Measurements from ENCODE around the gene IL10RA. TPM values are rescaled to one million over a fixed set of nuclear protein-coding genes. Genes with fewer than 3 reads are reported as not detected.

The IL10RA gene
- total RNA-seq, 5 donors from 2014 or later (not counting 1 experiment from before 2014, with no cell fraction given), result 195 to 450 (median 375) TPM

DNA sequence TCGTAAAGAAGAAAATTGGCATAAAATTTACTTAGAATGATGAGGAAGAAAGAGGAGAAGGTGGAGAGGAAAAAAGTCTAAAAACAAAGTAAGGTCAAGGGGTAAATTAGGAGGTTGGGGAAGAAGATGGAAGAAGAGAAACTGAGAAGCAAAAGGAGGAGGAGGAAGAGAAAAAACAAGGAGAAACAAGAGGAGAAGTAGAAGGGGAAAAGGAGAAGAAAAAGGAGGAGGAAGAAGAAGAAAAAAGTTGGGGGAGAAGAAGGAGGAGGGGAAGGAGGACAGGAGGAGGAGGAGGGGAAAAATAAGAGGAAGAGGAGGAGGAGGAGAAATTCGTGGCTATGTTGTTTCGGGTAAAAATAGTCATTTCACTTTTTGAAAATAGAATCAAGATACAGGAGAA lies 42.4 kb downstream of the IL10RA start:
- whole genome bisulfite sequencing (ENCODE audit: insufficient coverage), result 75% methylated on average over 2 of the region's 3 CpGs
- ChIA-PET POLR2A (no interaction called here), CTCF (no interaction called here)
- H3K4me1 Mint-ChIP-seq, result peaks cover 17 to 42% (median 27%) of the 10 kb centered on the region in 3 donors
- H3K27ac Mint-ChIP-seq, result no peak overlapping the region
- H3K36me3 ChIP-seq (ENCODE audit: control insufficient read depth in 2 of 2, extremely low read depth in 1 of 2, insufficient read depth in 1 of 2, low read length in 1 of 2), result no peaks in the 10 kb centered on the region
- ATAC-seq (replicated peaks in 1 of 4) (no peak), DNase-seq (no peak)
- no peaks in the 10 kb centered on the region for H3K27me3 ChIP-seq (replicated peaks in 1 of 2; ENCODE audit: control insufficient read depth in 2 of 2, extremely low read depth in 1 of 2, insufficient read depth in 2 of 2, low read length in 1 of 2)
- H3K9me3 Mint-ChIP-seq, result no peaks in the 10 kb centered on the region
- no peak overlapping the region for H3K4me3 ChIP-seq (ENCODE audit: control insufficient read depth in 1 of 2, extremely low read depth in 1 of 2, low read length in 1 of 2)
- H3K4me1 ChIP-seq (ENCODE audit: control insufficient read depth in 1 of 2, extremely low read depth in 1 of 2, insufficient read depth in 2 of 2, low read length in 2 of 2), result peaks cover 0 to 3% of the 10 kb centered on the region in 2 experiments
- no peaks in the 10 kb centered on the region for H3K9me3 ChIP-seq
- no peak overlapping the region for H3K4me3 Mint-ChIP-seq
- no peaks in the 10 kb centered on the region for H3K36me3 Mint-ChIP-seq
- no peak overlapping the region for H3K27ac ChIP-seq (ENCODE audit: low read length)
- no peaks in the 10 kb centered on the region for H3K27me3 Mint-ChIP-seq

DNA sequence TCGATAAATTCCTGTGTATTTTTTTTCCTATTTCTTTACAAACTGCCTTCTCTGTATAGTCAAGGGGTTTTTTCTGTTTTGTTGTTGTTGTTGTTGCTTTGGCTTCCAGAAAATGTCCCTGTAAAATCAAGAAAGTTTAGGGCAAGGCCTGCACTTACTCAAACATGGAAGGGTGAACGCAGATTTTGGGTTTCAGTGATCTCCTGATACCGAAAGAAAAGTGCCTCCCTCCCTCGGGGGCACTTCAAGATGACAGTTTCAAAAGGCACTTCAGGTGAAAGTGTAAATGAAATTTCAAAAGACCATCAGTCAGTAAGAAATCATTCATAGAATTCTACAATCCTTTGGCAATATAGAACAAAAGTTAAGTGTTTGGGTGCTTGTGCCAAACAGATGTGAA lies 47.2 kb downstream of the IL10RA start:
- no peaks in the 10 kb centered on the region for H3K27me3 ChIP-seq (replicated peaks in 1 of 2; ENCODE audit: control insufficient read depth in 2 of 2, extremely low read depth in 1 of 2, insufficient read depth in 2 of 2, low read length in 1 of 2)
- peaks cover 0 to 6% of the 10 kb centered on the region in 2 experiments for H3K4me1 ChIP-seq (ENCODE audit: control insufficient read depth in 1 of 2, extremely low read depth in 1 of 2, insufficient read depth in 2 of 2, low read length in 2 of 2)
- no peak overlapping the region for H3K27ac ChIP-seq (ENCODE audit: low read length)
- no peak overlapping the region for H3K4me3 Mint-ChIP-seq
- ATAC-seq (replicated peaks in 1 of 4) (no peak), DNase-seq (no peak)
- ChIA-PET POLR2A (interaction anchor here in 1 of 2 donors (0.7 kb wide), 1 partner anchor 402 kb away, joined by 5 read pairs; no protein-coding TSS in a partner anchor), CTCF (no interaction called here)
- no peaks in the 10 kb centered on the region for H3K27me3 Mint-ChIP-seq
- WGBS (ENCODE audit: insufficient coverage), result no CpG with 5 or more reads among the region's 4 CpGs
- no peaks in the 10 kb centered on the region for H3K9me3 ChIP-seq
- peaks cover 15 to 44% (median 23%) of the 10 kb centered on the region in 3 donors for H3K4me1 Mint-ChIP-seq
- no peaks in the 10 kb centered on the region for H3K36me3 Mint-ChIP-seq
- H3K4me3 ChIP-seq (ENCODE audit: control insufficient read depth in 1 of 2, extremely low read depth in 1 of 2, low read length in 1 of 2), result no peak overlapping the region
- peak overlapping the region; percentile 39 to 59 for H3K27ac Mint-ChIP-seq
- no peaks in the 10 kb centered on the region for H3K36me3 ChIP-seq (ENCODE audit: control insufficient read depth in 2 of 2, extremely low read depth in 1 of 2, insufficient read depth in 1 of 2, low read length in 1 of 2)
- no peaks in the 10 kb centered on the region for H3K9me3 Mint-ChIP-seq

DNA sequence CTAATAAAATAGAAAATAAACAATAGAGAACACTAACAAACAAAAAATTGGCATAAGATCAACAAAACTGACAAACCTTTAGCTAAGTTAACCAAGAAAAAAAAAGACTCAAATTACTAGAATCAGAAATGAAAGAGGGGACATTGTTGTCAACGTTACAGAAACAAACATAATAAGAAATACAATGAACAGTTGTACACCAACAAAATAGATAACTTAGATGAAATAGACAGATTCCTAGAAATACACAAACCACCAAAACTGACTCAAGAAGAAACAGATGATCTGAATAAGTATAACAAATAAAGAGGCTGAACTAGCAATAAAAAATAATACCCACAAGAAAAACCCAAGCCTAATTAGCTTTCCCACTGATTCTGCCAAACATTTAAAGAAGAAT lies 55.9 kb downstream of the IL10RA start:
- ATAC-seq (replicated peaks in 1 of 4) (no peak), DNase-seq (no peak)
- WGBS (ENCODE audit: insufficient coverage), result no CpG with 5 or more reads among the region's 1 CpG
- Mint-ChIP-seq H3K9me3 (no peaks in the 10 kb centered on the region), H3K36me3 (peaks cover 5% of the 10 kb centered on the region), H3K4me1 (peaks cover 67 to 82% (median 72%) of the 10 kb centered on the region in 3 donors), H3K27ac (peak overlapping the region; percentile 87 to 88), H3K4me3 (peak overlapping the region in 2 of 3 donors; percentile 17 to 43), H3K27me3 (no peaks in the 10 kb centered on the region)
- POLR2A ChIA-PET, result interaction anchor here (0.6 kb wide), 4 partner anchors 11 to 56 kb away, joined by 3 to 5 read pairs (median 3); no protein-coding TSS in a partner anchor
- no peaks in the 10 kb centered on the region for H3K27me3 ChIP-seq (replicated peaks in 1 of 2; ENCODE audit: control insufficient read depth in 2 of 2, extremely low read depth in 1 of 2, insufficient read depth in 2 of 2, low read length in 1 of 2)
- H3K9me3 ChIP-seq, result no peaks in the 10 kb centered on the region
- no peaks in the 10 kb centered on the region for H3K36me3 ChIP-seq (ENCODE audit: control insufficient read depth in 2 of 2, extremely low read depth in 1 of 2, insufficient read depth in 1 of 2, low read length in 1 of 2)
- H3K27ac ChIP-seq (ENCODE audit: low read length), result peak overlapping the region; percentile 1
- no peak overlapping the region for H3K4me3 ChIP-seq (ENCODE audit: control insufficient read depth in 1 of 2, extremely low read depth in 1 of 2, low read length in 1 of 2)
- CTCF ChIA-PET, result interaction anchor here in 1 of 2 donors (0.6 to 1.7 kb wide), 4 partner anchors 9 to 238 kb away, joined by 3 to 8 read pairs (median 4); no protein-coding TSS in a partner anchor
- H3K4me1 ChIP-seq (ENCODE audit: control insufficient read depth in 1 of 2, extremely low read depth in 1 of 2, insufficient read depth in 2 of 2, low read length in 2 of 2), result peaks cover 31 to 34% of the 10 kb centered on the region in 2 experiments

DNA sequence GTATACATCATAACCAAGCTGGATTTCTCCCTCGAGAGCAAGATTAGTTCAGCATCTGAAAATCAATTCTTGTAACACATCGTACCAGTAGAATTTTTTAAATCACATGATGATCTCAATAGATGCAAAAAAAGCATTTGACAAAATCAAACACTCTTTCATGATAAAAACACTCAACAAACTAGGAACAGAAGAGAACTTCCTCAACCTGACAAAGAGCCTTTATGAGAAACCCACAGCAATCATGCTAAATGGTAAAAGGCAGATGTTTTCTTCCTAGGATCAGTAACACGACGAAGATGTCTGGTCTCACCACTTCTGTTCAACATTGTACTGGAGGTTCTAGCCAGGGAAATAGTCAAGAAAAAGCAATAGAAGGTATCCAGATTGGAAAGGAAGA lies 56.6 kb downstream of the IL10RA start:
- H3K9me3 Mint-ChIP-seq, result no peaks in the 10 kb centered on the region
- H3K4me1 Mint-ChIP-seq, result peaks cover 72 to 85% (median 78%) of the 10 kb centered on the region in 3 donors
- DNase-seq (peak in 1 of 35 experiments; percentile 23), ATAC-seq (replicated peaks in 1 of 4) (peak in 1 of 4 experiments; percentile 24)
- peak overlapping the region in 1 of 3 donors; percentile 43 for H3K4me3 Mint-ChIP-seq
- 73% methylated on average over 2 of the region's 4 CpGs for WGBS (ENCODE audit: insufficient coverage)
- H3K36me3 ChIP-seq (ENCODE audit: control insufficient read depth in 2 of 2, extremely low read depth in 1 of 2, insufficient read depth in 1 of 2, low read length in 1 of 2), result no peaks in the 10 kb centered on the region
- H3K36me3 Mint-ChIP-seq, result peaks cover 5% of the 10 kb centered on the region
- CTCF ChIA-PET, result no interaction called here
- no peaks in the 10 kb centered on the region for H3K9me3 ChIP-seq
- peak overlapping the region; percentile 87 to 88 for H3K27ac Mint-ChIP-seq
- peaks cover 33 to 40% of the 10 kb centered on the region in 2 experiments for H3K4me1 ChIP-seq (ENCODE audit: control insufficient read depth in 1 of 2, extremely low read depth in 1 of 2, insufficient read depth in 2 of 2, low read length in 2 of 2)
- POLR2A ChIA-PET, result no interaction called here
- H3K27me3 ChIP-seq (replicated peaks in 1 of 2; ENCODE audit: control insufficient read depth in 2 of 2, extremely low read depth in 1 of 2, insufficient read depth in 2 of 2, low read length in 1 of 2), result no peaks in the 10 kb centered on the region
- peak overlapping the region; percentile 1 for H3K27ac ChIP-seq (ENCODE audit: low read length)
- no peaks in the 10 kb centered on the region for H3K27me3 Mint-ChIP-seq
- H3K4me3 ChIP-seq (ENCODE audit: control insufficient read depth in 1 of 2, extremely low read depth in 1 of 2, low read length in 1 of 2), result no peak overlapping the region

DNA sequence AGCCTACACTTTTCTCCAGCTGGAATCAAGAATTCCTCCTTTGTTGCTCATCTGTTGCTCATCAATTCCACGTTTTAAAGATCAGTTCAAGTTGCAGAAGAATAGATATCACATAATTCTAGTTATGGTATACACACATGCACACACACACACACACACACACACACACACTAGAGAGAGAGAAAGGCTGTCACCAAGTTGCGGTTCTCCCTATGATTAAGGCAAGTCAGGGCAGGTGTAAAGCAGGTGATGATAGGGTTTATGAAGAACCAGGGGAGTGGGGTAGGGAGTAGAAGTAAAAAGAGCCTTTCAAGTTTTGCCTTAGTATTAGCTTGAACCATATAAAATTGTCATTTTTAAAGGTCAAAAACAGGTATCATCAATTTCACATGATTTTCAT lies 59.0 kb downstream of the IL10RA start:
- no CpG with 5 or more reads among the region's 2 CpGs for WGBS (ENCODE audit: insufficient coverage)
- Histone ChIP-seq H3K9me3 (no peaks in the 10 kb centered on the region), H3K27ac (ENCODE audit: low read length) (peak overlapping the region; percentile 89), H3K4me1 (ENCODE audit: control insufficient read depth in 1 of 2, extremely low read depth in 1 of 2, insufficient read depth in 2 of 2, low read length in 2 of 2) (peaks cover 38 to 64% of the 10 kb centered on the region in 2 experiments), H3K4me3 (ENCODE audit: control insufficient read depth in 1 of 2, extremely low read depth in 1 of 2, low read length in 1 of 2) (no peak overlapping the region), H3K36me3 (ENCODE audit: control insufficient read depth in 2 of 2, extremely low read depth in 1 of 2, insufficient read depth in 1 of 2, low read length in 1 of 2) (no peaks in the 10 kb centered on the region), H3K27me3 (replicated peaks in 1 of 2; ENCODE audit: control insufficient read depth in 2 of 2, extremely low read depth in 1 of 2, insufficient read depth in 2 of 2, low read length in 1 of 2) (no peaks in the 10 kb centered on the region)
- H3K27me3 Mint-ChIP-seq, result no peaks in the 10 kb centered on the region
- DNase-seq (peak in 1 of 35 experiments; percentile 24), ATAC-seq (replicated peaks in 1 of 4) (no peak)
- H3K9me3 Mint-ChIP-seq, result no peaks in the 10 kb centered on the region
- ChIA-PET CTCF (interaction anchor here in 1 of 2 donors (1.1 to 3.2 kb wide), 2 partner anchors 58 to 94 kb away, joined by 3 to 10 read pairs; partner anchors contain the start of gene IL10RA), POLR2A (interaction anchor here (0.7 kb wide), 4 partner anchors 9 to 361 kb away, joined by 5 to 9 read pairs (median 6); no protein-coding TSS in a partner anchor)
- H3K36me3 Mint-ChIP-seq, result no peaks in the 10 kb centered on the region
- H3K27ac Mint-ChIP-seq, result peak overlapping the region; percentile 87 to 92
- peak overlapping the region in 1 of 3 donors; percentile 63 for H3K4me3 Mint-ChIP-seq
- H3K4me1 Mint-ChIP-seq, result peaks cover 85 to 88% (median 87%) of the 10 kb centered on the region in 3 donors

DNA sequence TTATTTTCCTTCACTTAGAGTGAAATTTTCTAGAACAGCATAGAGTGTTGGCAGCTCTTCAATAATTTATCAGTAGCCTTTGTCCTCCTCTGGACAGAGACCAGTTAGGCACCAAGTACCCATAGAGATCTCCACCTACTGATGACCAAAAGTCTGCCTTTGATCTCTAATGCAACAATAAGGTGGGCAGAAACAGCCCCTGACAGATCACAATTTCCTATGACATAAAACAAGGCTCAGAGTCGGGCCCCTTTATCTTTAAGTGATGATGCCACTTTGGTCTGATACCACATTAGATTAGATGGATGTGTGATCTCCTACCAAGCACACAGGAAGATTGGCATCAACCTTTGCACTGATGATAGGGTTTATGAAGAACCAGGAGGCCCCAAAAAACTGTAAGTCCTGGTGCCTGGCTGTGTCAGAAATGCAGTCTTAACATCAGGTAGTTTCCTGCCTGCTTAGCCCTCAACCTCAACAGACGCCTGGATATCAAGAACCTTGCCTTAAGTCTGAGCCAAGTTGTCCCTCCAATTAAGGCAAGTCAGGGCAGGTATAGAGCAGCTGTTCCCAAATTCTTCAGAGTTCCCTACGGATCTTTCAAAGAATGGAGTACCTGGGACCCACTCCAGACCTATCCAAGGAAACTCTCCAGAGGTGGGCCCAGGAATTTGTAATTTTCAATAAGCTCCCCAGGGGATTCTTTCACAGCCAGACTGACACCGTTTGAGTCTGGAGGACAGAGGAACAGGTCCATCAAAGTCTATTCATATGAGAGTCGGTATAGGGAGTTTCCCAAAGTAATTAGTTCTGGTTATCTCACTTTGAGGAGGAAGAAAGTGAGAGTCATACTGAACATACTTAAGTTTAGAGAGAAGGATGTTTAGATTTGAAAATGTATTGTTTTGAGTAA lies 60.1 kb downstream of the IL10RA start:
- H3K4me3 Mint-ChIP-seq, result peak overlapping the region in 2 of 3 donors; percentile 23 to 63
- peaks cover 90 to 94% (median 93%) of the 10 kb centered on the region in 3 donors for H3K4me1 Mint-ChIP-seq
- no peaks in the 10 kb centered on the region for H3K36me3 Mint-ChIP-seq
- H3K27ac Mint-ChIP-seq, result peak overlapping the region; percentile 87 to 92
- POLR2A ChIA-PET, result interaction anchor here in 1 of 2 donors (0.6 kb wide), 2 partner anchors 389 to 865 kb away, joined by 3 to 10 read pairs; no protein-coding TSS in a partner anchor
- H3K27me3 Mint-ChIP-seq, result no peaks in the 10 kb centered on the region
- no peak overlapping the region for H3K4me3 ChIP-seq (ENCODE audit: control insufficient read depth in 1 of 2, extremely low read depth in 1 of 2, low read length in 1 of 2)
- H3K9me3 ChIP-seq, result no peaks in the 10 kb centered on the region
- H3K9me3 Mint-ChIP-seq, result no peaks in the 10 kb centered on the region
- H3K27me3 ChIP-seq (replicated peaks in 1 of 2; ENCODE audit: control insufficient read depth in 2 of 2, extremely low read depth in 1 of 2, insufficient read depth in 2 of 2, low read length in 1 of 2), result no peaks in the 10 kb centered on the region
- peaks cover 49 to 75% of the 10 kb centered on the region in 2 experiments for H3K4me1 ChIP-seq (ENCODE audit: control insufficient read depth in 1 of 2, extremely low read depth in 1 of 2, insufficient read depth in 2 of 2, low read length in 2 of 2)
- WGBS (ENCODE audit: insufficient coverage), result 9% methylated on average over 1 of the region's 5 CpGs
- ATAC-seq (replicated peaks in 1 of 4) (peak; percentile 70 to 92 (median 82)), DNase-seq (peak in 33 of 35 experiments; percentile 24 to 76 (median 52))
- peak overlapping the region; percentile 89 for H3K27ac ChIP-seq (ENCODE audit: low read length)
- H3K36me3 ChIP-seq (ENCODE audit: control insufficient read depth in 2 of 2, extremely low read depth in 1 of 2, insufficient read depth in 1 of 2, low read length in 1 of 2), result no peaks in the 10 kb centered on the region
- CTCF ChIA-PET, result interaction anchor here in 1 of 2 donors (0.6 to 3.2 kb wide), 5 partner anchors 59 to 237 kb away, joined by 3 to 10 read pairs (median 3); partner anchors contain the start of gene IL10RA
